WI38 (cell line): ENCODE results near the gene MUC3A.

Experiments used
- H3K4me3 ChIP-seq: 2 replicates; pipeline ENCODE4 v1.5.1; 2011; ENCODE audit warnings: low read depth, mild to moderate bottlenecking, control low read depth, low read length
- CTCF ChIP-seq: IDR thresholded peaks from 2 replicates; pipeline ENCODE4 v1.5.1; 2012; ENCODE audit warnings: low read depth, mild to moderate bottlenecking, control low read depth, low read length

MUC3A gene

GRCh38 chr7:101012931-101013330 lies 63.6 kb downstream of the MUC3A start:
- no peak for TF ChIP-seq CTCF

DNA sequence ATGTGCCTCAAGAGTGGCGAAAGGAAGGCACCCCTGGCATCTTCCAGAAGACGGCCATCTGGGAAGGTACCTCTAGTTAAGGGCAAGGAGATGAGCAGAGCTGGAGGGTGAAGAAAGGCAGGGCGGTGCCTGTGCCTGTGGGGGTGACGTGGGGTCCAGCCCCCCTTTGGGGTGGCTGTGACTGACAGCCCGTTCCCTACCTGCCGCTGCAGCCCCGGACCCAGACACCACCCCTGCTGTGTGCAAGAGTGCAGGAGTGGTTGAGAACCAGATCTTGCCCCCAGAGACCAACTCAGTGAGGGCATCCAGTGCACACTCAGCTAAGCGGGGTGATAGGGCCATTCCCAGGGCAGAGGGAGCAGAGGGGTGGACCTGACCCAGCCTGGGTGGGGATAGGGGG lies 66.3 kb downstream of the MUC3A start:
- no peak for TF ChIP-seq CTCF
- H3K4me3 ChIP-seq, result no peak overlapping the region

More at GRCh38 chr7:101012931-101013330, 63.6 kb downstream of the MUC3A start:
- H3K4me3 ChIP-seq, result no peak overlapping the region

GRCh38 chr7:101017064-101017777 lies 67.9 kb downstream of the MUC3A start:
- peak overlapping the region; percentile 72 for H3K4me3 ChIP-seq
- TF ChIP-seq CTCF, result no peak
